ENCODE data around the gene ATG16L1.

DNA sequence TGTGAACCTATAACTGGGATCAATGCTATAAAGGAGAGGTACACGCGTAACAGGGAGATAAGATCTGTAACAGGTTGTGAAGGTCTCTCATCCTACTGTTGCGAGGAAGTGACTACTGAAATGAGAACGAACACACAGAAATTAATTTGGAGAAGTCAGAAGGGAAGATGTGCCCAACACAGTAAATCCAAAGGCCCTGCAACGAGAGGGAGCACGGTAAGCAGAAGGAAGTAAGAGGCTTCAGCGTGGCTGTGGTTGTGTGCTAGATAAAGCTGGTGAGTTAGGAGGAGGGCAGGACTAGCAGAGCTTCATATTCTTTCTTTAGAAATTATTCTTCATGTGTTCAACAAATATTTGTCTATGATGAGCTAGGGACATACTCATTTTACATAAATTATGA lies 2.5 kb upstream of the ATG16L1 start:
- TF ChIP-seq, protein P1, sequence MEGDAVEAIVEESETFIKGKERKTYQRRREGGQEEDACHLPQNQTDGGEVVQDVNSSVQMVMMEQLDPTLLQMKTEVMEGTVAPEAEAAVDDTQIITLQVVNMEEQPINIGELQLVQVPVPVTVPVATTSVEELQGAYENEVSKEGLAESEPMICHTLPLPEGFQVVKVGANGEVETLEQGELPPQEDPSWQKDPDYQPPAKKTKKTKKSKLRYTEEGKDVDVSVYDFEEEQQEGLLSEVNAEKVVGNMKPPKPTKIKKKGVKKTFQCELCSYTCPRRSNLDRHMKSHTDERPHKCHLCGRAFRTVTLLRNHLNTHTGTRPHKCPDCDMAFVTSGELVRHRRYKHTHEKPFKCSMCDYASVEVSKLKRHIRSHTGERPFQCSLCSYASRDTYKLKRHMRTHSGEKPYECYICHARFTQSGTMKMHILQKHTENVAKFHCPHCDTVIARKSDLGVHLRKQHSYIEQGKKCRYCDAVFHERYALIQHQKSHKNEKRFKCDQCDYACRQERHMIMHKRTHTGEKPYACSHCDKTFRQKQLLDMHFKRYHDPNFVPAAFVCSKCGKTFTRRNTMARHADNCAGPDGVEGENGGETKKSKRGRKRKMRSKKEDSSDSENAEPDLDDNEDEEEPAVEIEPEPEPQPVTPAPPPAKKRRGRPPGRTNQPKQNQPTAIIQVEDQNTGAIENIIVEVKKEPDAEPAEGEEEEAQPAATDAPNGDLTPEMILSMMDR (IDR thresholded peaks at IDR 0.05) = no peak
- no peak for TF ChIP-seq POLR2A (IDR thresholded peaks at IDR 0.05)
